ENCODE results near the gene KLK11.

DNA sequence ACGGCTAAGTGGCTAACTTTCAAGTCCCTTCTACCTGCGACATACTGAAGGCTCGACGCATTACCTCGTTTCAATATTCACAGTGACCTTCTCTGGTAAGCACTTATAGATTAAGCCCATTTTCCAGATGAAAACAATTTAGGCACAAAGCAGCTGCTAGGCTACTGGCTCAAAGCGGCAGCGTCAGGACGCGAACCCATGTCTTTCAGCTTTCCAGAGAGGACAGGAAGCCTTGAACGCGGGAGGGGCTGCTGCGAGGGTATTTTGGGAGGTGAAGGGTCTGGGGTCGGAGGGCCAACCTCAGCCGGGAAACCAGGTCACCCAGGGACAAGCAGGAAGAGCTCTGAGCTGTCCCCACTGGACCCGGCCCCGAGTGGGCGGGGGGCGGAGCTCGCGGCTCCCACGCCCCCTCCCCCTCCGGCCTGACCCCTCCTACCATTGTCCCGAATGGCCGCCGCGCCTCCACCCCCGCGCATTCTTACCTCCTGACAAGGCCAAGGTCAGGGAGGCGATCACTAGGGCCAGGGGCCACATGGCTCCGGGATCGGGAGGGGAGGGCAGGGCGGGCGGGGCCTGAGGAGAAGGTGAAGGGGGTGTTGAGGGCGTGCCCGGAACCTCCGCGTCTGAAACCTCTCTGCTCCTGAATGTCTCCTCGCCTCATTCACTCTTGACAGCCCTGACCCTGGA, 38.3 kb upstream of the KLK11 start, which contains the start of gene KLK13:
- TF ChIP-seq LEF1 (IDR thresholded peaks at IDR 0.05; ENCODE audit: borderline replicate concordance) = no peak
- no peak for TF ChIP-seq BHLHE40 (IDR thresholded peaks at IDR 0.05; ENCODE audit: borderline replicate concordance)
- TF ChIP-seq SUZ12 (IDR thresholded peaks at IDR 0.05) = no peak
- TF ChIP-seq FOXA1 (IDR thresholded peaks at IDR 0.05) = no peak
- no peak for TF ChIP-seq SP1 (IDR thresholded peaks at IDR 0.05)
- no peak for TF ChIP-seq ZNF384 (IDR thresholded peaks at IDR 0.05)
